ENCODE data around the gene SECISBP2L.

The SECISBP2L gene

DNA sequence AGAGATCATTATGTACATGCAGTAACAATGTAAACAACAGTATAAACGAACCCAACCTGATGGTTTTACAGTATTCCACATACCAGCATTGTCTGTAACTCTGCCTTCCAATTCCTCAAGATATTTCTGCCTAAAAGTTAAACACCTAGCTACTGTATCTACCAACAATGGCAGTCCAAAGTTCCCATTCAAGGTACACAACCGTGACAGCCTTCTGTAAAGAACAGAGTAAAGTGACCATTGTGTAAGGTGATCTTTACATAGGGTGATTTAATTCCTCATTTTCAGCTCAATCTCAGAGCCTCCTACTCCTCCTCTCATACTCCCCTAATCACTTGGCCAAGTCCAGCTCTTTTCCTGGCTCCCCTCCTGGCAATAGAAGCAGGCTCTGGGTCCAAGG, 10.4 kb downstream of the SECISBP2L start:
- TF ChIP-seq, protein P1, sequence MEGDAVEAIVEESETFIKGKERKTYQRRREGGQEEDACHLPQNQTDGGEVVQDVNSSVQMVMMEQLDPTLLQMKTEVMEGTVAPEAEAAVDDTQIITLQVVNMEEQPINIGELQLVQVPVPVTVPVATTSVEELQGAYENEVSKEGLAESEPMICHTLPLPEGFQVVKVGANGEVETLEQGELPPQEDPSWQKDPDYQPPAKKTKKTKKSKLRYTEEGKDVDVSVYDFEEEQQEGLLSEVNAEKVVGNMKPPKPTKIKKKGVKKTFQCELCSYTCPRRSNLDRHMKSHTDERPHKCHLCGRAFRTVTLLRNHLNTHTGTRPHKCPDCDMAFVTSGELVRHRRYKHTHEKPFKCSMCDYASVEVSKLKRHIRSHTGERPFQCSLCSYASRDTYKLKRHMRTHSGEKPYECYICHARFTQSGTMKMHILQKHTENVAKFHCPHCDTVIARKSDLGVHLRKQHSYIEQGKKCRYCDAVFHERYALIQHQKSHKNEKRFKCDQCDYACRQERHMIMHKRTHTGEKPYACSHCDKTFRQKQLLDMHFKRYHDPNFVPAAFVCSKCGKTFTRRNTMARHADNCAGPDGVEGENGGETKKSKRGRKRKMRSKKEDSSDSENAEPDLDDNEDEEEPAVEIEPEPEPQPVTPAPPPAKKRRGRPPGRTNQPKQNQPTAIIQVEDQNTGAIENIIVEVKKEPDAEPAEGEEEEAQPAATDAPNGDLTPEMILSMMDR (IDR thresholded peaks at IDR 0.05; ENCODE audit: low read depth, low read length) = no peak
- no peak for DNase-seq (ENCODE audit: low read depth in 2 of 2)
- no peak overlapping the region for H3K4me3 ChIP-seq (replicated peaks in 1 of 2; ENCODE audit: low read depth in 2 of 2, low read length in 2 of 2)

DNA sequence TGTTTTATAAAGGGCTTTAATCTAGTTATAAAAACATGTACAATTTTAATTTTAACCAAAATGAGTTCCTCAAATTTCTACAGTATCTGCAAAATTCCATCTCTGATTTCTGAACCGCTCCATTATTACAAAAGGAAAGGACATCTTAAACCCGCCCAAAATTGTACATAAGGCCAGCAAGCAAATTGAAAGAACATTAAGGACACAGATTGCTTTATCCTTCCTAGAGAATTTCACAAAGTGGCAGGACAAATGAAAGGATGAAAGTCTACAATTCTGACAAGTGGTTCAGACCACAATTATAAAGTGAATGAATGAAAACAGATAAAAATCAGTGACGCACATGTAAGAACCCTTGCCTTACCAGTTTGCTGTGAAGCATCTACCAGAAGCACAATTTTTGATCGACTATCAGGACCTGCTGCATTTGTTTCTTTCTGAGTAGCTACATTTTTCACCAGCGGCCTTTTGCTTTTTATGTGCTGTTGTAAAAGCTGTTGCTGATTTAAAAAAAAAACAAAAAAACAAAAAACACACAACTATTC, 13.6 kb downstream of the SECISBP2L start:
- TF ChIP-seq, protein P1 (IDR thresholded peaks at IDR 0.05; ENCODE audit: low read depth, low read length) = no peak
- H3K4me3 ChIP-seq (replicated peaks in 1 of 2; ENCODE audit: low read depth in 2 of 2, low read length in 2 of 2) = no peak overlapping the region
- no peak for DNase-seq (ENCODE audit: low read depth in 2 of 2)

DNA sequence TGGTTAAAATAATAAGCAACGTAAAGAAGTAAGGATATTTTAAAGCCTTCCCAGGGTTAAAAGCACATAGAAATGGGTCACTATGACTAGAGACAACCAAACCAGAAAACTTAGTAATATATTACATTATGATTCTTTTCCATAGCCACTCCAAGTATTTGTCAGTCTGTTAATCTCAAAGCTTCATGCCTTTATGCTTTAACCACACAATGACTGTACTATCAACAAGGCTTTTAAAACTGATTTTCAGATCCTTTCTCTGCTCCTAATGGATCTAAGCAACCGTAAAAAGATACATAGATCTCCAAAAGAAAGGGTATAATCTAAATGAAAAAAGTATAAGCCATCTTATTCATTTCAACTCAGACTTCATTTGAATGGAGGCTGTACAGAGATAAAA, 14.4 kb downstream of the SECISBP2L start:
- TF ChIP-seq, protein P1 (IDR thresholded peaks at IDR 0.05; ENCODE audit: low read depth, low read length) = no peak
- no peak overlapping the region for H3K4me3 ChIP-seq (replicated peaks in 1 of 2; ENCODE audit: low read depth in 2 of 2, low read length in 2 of 2)
- no peak for DNase-seq (ENCODE audit: low read depth in 2 of 2)

DNA sequence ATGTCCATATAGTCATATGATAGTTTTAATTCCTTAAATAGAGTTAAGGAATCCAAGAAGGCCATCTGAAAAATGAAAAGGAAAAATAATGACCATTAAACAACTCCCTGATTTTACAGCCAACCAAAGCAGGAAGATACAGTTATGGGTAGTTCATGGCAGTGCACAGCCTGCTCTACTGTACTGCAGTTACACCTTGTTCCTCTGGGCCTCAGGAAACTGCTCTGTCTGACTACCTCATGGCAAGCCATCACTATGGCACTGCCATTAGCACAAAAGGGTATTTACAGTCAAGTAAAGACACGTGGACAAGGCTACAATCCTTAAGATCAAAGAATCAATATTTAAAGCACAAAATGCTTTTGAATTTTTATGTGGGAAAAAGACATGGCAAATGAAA, 19.5 kb downstream of the SECISBP2L start:
- TF ChIP-seq, protein P1 (IDR thresholded peaks at IDR 0.05; ENCODE audit: low read depth, low read length) = no peak
- DNase-seq (ENCODE audit: low read depth in 2 of 2) = no peak
- H3K4me3 ChIP-seq (replicated peaks in 1 of 2; ENCODE audit: low read depth in 2 of 2, low read length in 2 of 2) = no peak overlapping the region

DNA sequence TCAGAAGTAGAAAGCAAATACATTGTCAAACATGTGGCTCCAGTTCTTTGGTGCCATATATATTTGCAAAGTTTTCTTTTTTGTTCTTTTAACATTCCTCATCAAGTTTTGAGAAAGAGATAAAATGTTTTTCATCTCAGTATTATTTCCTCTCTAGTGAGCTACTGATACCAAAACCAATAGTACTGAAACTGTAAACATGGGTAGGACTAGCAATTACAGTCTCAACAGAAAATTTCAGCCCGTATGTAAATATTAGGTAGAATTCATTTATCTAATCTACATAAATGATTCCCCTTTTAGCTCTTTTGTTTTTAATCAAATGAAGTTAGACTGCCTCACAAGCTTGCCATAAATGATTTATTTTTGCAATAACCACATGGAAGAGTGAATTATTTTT, 21.4 kb downstream of the SECISBP2L start:
- TF ChIP-seq, protein P1 (IDR thresholded peaks at IDR 0.05; ENCODE audit: low read depth, low read length) = no peak
- no peak for DNase-seq (ENCODE audit: low read depth in 2 of 2)
- no peak overlapping the region for H3K4me3 ChIP-seq (replicated peaks in 1 of 2; ENCODE audit: low read depth in 2 of 2, low read length in 2 of 2)

DNA sequence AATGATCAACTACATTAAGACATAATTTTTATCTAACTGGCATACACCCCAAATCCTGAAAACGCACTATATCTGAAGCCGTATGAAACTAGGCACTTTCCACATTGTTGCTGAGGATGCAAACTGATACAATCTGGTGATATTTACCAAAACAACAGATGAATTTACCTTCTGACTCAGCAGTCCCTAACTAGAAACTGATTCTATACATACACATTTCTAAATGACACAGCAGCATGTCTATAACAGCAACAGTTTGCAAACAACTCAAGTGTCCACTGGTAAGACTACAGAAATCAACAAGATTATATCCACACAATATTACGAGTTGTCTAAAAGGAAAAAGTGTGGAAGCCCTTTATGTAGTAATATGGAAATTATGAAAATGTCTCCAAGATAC, 22.9 kb downstream of the SECISBP2L start:
- DNase-seq (ENCODE audit: low read depth in 2 of 2) = no peak
- H3K4me3 ChIP-seq (replicated peaks in 1 of 2; ENCODE audit: low read depth in 2 of 2, low read length in 2 of 2) = no peak overlapping the region
- TF ChIP-seq, protein P1 (IDR thresholded peaks at IDR 0.05; ENCODE audit: low read depth, low read length) = no peak

DNA sequence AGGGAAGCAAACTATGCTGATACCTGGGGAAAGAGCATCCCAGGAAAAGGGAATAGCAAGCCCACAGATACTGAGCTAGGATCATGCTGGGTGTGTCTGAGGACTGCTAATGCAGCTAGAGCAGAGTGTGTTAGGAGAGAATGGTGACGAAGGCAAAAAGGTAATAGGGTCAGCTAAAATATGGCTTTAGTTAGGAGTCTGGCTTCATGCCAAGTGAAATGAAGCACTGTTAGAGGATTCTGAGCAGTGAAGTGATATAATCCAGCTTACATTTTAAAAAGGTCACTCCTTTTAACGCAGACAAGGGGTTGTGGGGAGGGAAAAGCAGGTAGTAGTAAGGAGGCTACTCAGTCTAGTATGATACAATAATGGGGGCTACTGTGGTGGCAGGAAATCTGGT, 30.4 kb downstream of the SECISBP2L start:
- no peak for DNase-seq (ENCODE audit: low read depth in 2 of 2)
- no peak overlapping the region for H3K4me3 ChIP-seq (replicated peaks in 1 of 2; ENCODE audit: low read depth in 2 of 2, low read length in 2 of 2)
- TF ChIP-seq, protein P1 (IDR thresholded peaks at IDR 0.05; ENCODE audit: low read depth, low read length) = no peak

Data from cardiac fibroblast (primary cell).